Endothelial cell of umbilical vein (primary cell): ENCODE measurements around the gene KIF1B. TPM values are rescaled to one million over a fixed set of nuclear protein-coding genes. Genes with fewer than 3 reads are reported as not detected.
A peak's percentile ranks its signal among the peaks of the same experiment; 100 is the strongest.

Experiments
- BruUV-seq: library from RNA; stranded (reverse); fragments of 400-500 nt; replicated peaks from 2 replicates; lab custom pipeline; 2021; lab: Mats Ljungman, UMichigan
- CTCF ChIA-PET: fragments of 300-600, 350-600 bp; sonication (Branson Sonifier 250); formaldehyde crosslinking; loops from one replicate; lab custom pipeline; 2021; ENCODE audit warnings: antibody characterized with exemption, inconsistent platforms; lab: Charles Lee
- POLR2A ChIA-PET: fragments of 300-600, 350-600 bp; sonication (Branson Sonifier 250); formaldehyde crosslinking; loops from one replicate; lab custom pipeline; 2021; ENCODE audit warnings: antibody characterized with exemption, inconsistent platforms; lab: Charles Lee
- DNase-seq: peaks from one replicate; pipeline ENCODE4 v3.0.0-alpha.2; 2011; ENCODE audit warnings: low read depth, low spot score
- FAIRE-seq: peaks from 2 replicates; lab custom pipeline; 2011; peaks lifted over from hg19 to GRCh38; lab: Jason Lieb, UNC
- H2AFZ ChIP-seq: 2 replicates; pipeline ENCODE4 v1.6.0; 2012; ENCODE audit warnings: low read depth, low read length, control low read depth, inconsistent platforms
- H3K27ac ChIP-seq: 2 replicates; pipeline ENCODE4 v1.5.1; 2011; ENCODE audit warnings: low read depth, mild to moderate bottlenecking, control low read depth, low read length, moderate library complexity; ENCODE audit not compliant: insufficient read depth
- H3K27me3 ChIP-seq, 2 experiments: 2 replicates each; pipeline versions ENCODE4 v1.6.0 to v1.6.1; 2011; ENCODE audit warnings: low read length in 2 of 2, mixed read lengths in 1 of 2; ENCODE audit not compliant: control insufficient read depth in 2 of 2, insufficient read depth in 2 of 2
- H3K36me3 ChIP-seq, 2 experiments: 2 replicates in 1 of 2; 3 replicates in 1 of 2; pipeline ENCODE4 v1.5.1; 2011; ENCODE audit warnings: low read length in 2 of 2, mild to moderate bottlenecking in 1 of 2, moderate library complexity in 1 of 2; ENCODE audit not compliant: control insufficient read depth in 2 of 2, insufficient read depth in 2 of 2; ENCODE audit errors: extremely low read depth in 1 of 2
- H3K4me1 ChIP-seq: 3 replicates; pipeline ENCODE4 v1.5.1; 2011; ENCODE audit warnings: mild to moderate bottlenecking, low read length; ENCODE audit not compliant: control insufficient read depth, insufficient read depth; ENCODE audit errors: extremely low read depth
- H3K4me2 ChIP-seq: 2 replicates; pipeline ENCODE4 v1.6.1; 2011; ENCODE audit warnings: low read length, control low read depth, mixed read lengths; ENCODE audit not compliant: insufficient read depth
- H3K4me3 ChIP-seq, 3 experiments: fragments of 200-600 bp in 1 of 3; sonication (generic), shearing (Covaris generic) in 1 of 3; replicated peaks in 1 of 3; 2 replicates each; pipeline ENCODE4 v1.5.1; 2011 to 2016; ENCODE audit warnings: control low read depth in 3 of 3, low read length in 3 of 3, mild to moderate bottlenecking in 2 of 3, inconsistent platforms in 1 of 3, low read depth in 1 of 3, moderate library complexity in 1 of 3; ENCODE audit not compliant: insufficient read depth in 1 of 3
- H3K79me2 ChIP-seq: 2 replicates; pipeline ENCODE4 v1.6.0; 2012; ENCODE audit warnings: low read length, inconsistent platforms; ENCODE audit not compliant: control insufficient read depth, insufficient read depth
- H3K9ac ChIP-seq: replicated peaks from 2 replicates; pipeline ENCODE3; 2011; ENCODE audit warnings: low read length, control low read depth; ENCODE audit not compliant: insufficient read depth; ENCODE audit errors: extremely low read depth
- H3K9me1 ChIP-seq: replicated peaks from 3 replicates; pipeline ENCODE4 v1.6.0; 2011; ENCODE audit warnings: mild to moderate bottlenecking, low read length; ENCODE audit not compliant: control insufficient read depth, insufficient read depth; ENCODE audit errors: extremely low read depth
- H3K9me3 ChIP-seq: replicated peaks from 2 replicates; pipeline ENCODE4 v1.5.1; 2012; ENCODE audit warnings: low read length, inconsistent platforms; ENCODE audit not compliant: control insufficient read depth, insufficient read depth
- H4K20me1 ChIP-seq: replicated peaks from 2 replicates; pipeline ENCODE3; 2011; ENCODE audit warnings: mild to moderate bottlenecking, low read length; ENCODE audit not compliant: control insufficient read depth, insufficient read depth; ENCODE audit errors: extremely low read depth
- EZH2 ChIP-seq: IDR thresholded peaks from 2 replicates; pipeline ENCODE4 v1.6.1; 2012; ENCODE audit warnings: borderline replicate concordance, low read depth, mild to moderate bottlenecking, moderate library complexity, low read length, inconsistent platforms; ENCODE audit not compliant: severe bottlenecking
- FOS ChIP-seq: IDR thresholded peaks from 2 replicates; pipeline ENCODE4 v1.6.1; 2011; ENCODE audit warnings: mild to moderate bottlenecking, low read length, moderate library complexity, borderline replicate concordance; ENCODE audit not compliant: insufficient read depth
- GATA2 ChIP-seq: IDR thresholded peaks from 2 replicates; pipeline ENCODE4 v1.7.0; 2011; ENCODE audit warnings: low read depth, mild to moderate bottlenecking, moderate library complexity, mixed read lengths, low read length; ENCODE audit not compliant: insufficient read length, insufficient read depth
- JUN ChIP-seq: IDR thresholded peaks from 2 replicates; pipeline ENCODE4 v1.6.1; 2011; ENCODE audit warnings: borderline replicate concordance, low read depth; ENCODE audit not compliant: insufficient read length, insufficient read depth
- MAX ChIP-seq: IDR thresholded peaks from 2 replicates; pipeline ENCODE4 v1.6.1; 2011; ENCODE audit not compliant: insufficient read depth, insufficient read length
- MYC ChIP-seq: IDR thresholded peaks from one replicate; pipeline ENCODE4 v1.6.1; 2011; ENCODE audit warnings: mild to moderate bottlenecking, low read depth, low read length
- POLR2A ChIP-seq: IDR thresholded peaks from 2 replicates; pipeline ENCODE4 v1.6.1; 2012; ENCODE audit warnings: low read depth, mild to moderate bottlenecking, control low read depth, low read length
- POLR2AphosphoS5 ChIP-seq: IDR thresholded peaks from 2 replicates; pipeline ENCODE4 v1.6.1; 2012; ENCODE audit warnings: low read depth, mild to moderate bottlenecking, control low read depth, low read length, moderate library complexity; ENCODE audit not compliant: insufficient read depth
- dilution Hi-C: fragments of 300-500 bp; cut with MboI; formaldehyde crosslinking; loops from one replicate; pipeline ENCODE4 v1.15.0; 2019; ENCODE audit warnings: low sequenced_read_pairs; ENCODE audit not compliant: extremely low pct_ligation_motif_present
- intact Hi-C: fragments of 100-400 bp; cut with micrococcal nuclease; formaldehyde crosslinking; loops from one replicate; pipeline ENCODE4 v1.10.0; 2022
- polyA plus RNA-seq, 4 experiments: library from polyadenylated mRNA; depleted of rRNA in 3 of 4; stranded (reverse) in 3 of 4; unstranded in 1 of 4; fragments of >200 nt; gene quantifications; 2 replicates each; pipeline versions ENCODE4 v1.2.1 to v1.2.3, GENCODE V29; 2011 to 2012; ENCODE audit warnings: missing spikeins in 1 of 4
- total RNA-seq: library from RNA; stranded (reverse); gene quantifications from 2 replicates; pipeline ENCODE4 v1.2.3, GENCODE V29; 2021
- TF ChIP-seq, protein P1 (sequence below), 2 donors: IDR thresholded peaks; 1 replicate in 1 of 2; 2 replicates in 1 of 2; pipeline ENCODE4 v1.5.1; 2011; ENCODE audit warnings: low read length in 2 of 2, mild to moderate bottlenecking in 2 of 2, moderate library complexity in 2 of 2, control low read depth in 1 of 2, inconsistent platforms in 1 of 2, low read depth in 1 of 2; ENCODE audit not compliant: insufficient read depth in 1 of 2; ENCODE audit errors: extremely low read depth in 1 of 2

The KIF1B gene
- total and polyA plus RNA-seq, 2 donors (not counting 3 experiments of a cell fraction or from before 2014, with no cell fraction given), result 14.8 to 58.6 TPM

DNA sequence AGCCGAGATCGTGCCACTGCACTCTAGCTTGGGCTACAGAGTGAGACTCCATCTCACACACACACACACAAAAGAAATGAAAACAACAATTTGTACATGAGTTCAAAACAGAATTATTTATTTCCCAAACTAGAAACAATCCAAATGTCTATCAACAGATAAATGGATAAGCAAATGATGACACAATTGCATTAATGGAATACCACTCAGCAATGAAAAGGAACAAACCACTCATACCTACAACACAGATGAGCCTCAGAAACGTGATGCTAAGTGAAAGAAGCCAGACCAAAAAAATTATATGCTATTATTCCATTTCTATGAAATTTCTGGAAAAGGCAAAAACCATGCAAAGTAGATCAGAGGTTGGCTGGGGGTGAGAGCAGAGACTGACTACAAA lies 186.5 kb downstream of the KIF1B start:
- H3K4me2 ChIP-seq, result no peak overlapping the region
- H3K4me1 ChIP-seq, result peaks cover 18% of the 10 kb centered on the region
- DNase-seq (no peak), FAIRE-seq (peak; percentile 28)
- H3K4me3 ChIP-seq, result no peak overlapping the region
- POLR2A ChIA-PET, result no interaction called here
- intact Hi-C loops (no loop called here), dilution Hi-C loops (no loop called here)
- H3K9ac ChIP-seq, result no peak overlapping the region
- H3K79me2 ChIP-seq, result peaks cover 27% of the 10 kb centered on the region
- H4K20me1 ChIP-seq, result no peaks in the 10 kb centered on the region
- no peaks in the 10 kb centered on the region for H3K9me3 ChIP-seq
- no TSS peak for BruUV-seq
- H2AFZ ChIP-seq, result no peak overlapping the region
- no peaks in the 10 kb centered on the region for H3K9me1 ChIP-seq
- H3K36me3 ChIP-seq, result no peaks in the 10 kb centered on the region
- CTCF ChIA-PET, result no interaction called here
- TF ChIP-seq JUN (no peak), EZH2 (no peak), POLR2A (no peak), POLR2AphosphoS5 (no peak), GATA2 (no peak)
- H3K27me3 ChIP-seq, result no peaks in the 10 kb centered on the region
- H3K27ac ChIP-seq, result no peak overlapping the region

GRCh38 chr1:10398278-10398733 lies 187.9 kb downstream of the KIF1B start:
- no peak for FAIRE-seq
- H3K27me3 ChIP-seq, result no peaks in the 10 kb centered on the region
- intact Hi-C loops (loop anchor here (1.0 to 2.0 kb wide), 4 partner anchors 10 to 30 kb away; no protein-coding TSS in a partner anchor), dilution Hi-C loops (no loop called here)
- H3K79me2 ChIP-seq, result peaks cover 33% of the 10 kb centered on the region
- H3K4me3 ChIP-seq, result peak overlapping the region; percentile 17 to 67 (median 46)
- H3K27ac ChIP-seq, result no peak overlapping the region
- H3K9me3 ChIP-seq, result no peaks in the 10 kb centered on the region
- H3K4me2 ChIP-seq, result peak overlapping the region; percentile 81
- TF ChIP-seq POLR2A, result no peak
- no peak for TF ChIP-seq JUN
- TF ChIP-seq FOS, result no peak
- TF ChIP-seq POLR2AphosphoS5, result no peak
- no peak for TF ChIP-seq MAX
- no peak for TF ChIP-seq EZH2
- TF ChIP-seq GATA2, result no peak
- no peak for TF ChIP-seq MYC
- TF ChIP-seq, protein P1, sequence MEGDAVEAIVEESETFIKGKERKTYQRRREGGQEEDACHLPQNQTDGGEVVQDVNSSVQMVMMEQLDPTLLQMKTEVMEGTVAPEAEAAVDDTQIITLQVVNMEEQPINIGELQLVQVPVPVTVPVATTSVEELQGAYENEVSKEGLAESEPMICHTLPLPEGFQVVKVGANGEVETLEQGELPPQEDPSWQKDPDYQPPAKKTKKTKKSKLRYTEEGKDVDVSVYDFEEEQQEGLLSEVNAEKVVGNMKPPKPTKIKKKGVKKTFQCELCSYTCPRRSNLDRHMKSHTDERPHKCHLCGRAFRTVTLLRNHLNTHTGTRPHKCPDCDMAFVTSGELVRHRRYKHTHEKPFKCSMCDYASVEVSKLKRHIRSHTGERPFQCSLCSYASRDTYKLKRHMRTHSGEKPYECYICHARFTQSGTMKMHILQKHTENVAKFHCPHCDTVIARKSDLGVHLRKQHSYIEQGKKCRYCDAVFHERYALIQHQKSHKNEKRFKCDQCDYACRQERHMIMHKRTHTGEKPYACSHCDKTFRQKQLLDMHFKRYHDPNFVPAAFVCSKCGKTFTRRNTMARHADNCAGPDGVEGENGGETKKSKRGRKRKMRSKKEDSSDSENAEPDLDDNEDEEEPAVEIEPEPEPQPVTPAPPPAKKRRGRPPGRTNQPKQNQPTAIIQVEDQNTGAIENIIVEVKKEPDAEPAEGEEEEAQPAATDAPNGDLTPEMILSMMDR (IDR thresholded peaks at IDR 0.05; ENCODE audit: extremely low read depth in 1 of 2, insufficient read depth in 1 of 2, low read depth in 1 of 2, low read length in 2 of 2), result no peak
- DNase-seq, result no peak
- ChIA-PET CTCF (interaction anchor here (0.7 to 2.9 kb wide), 6 partner anchors 11 to 31 kb away, joined by 3 to 32 read pairs (median 5); partner anchors contain the start of gene CENPS), POLR2A (interaction anchor here (1.0 to 2.4 kb wide), 4 partner anchors 11 to 32 kb away, joined by 3 to 32 read pairs (median 8); no protein-coding TSS in a partner anchor)
- peak overlapping the region; percentile 69 for H2AFZ ChIP-seq
- peaks cover 28% of the 10 kb centered on the region for H3K4me1 ChIP-seq
- peaks cover 0 to 3% of the 10 kb centered on the region in 2 experiments for H3K36me3 ChIP-seq
- peak overlapping the region; percentile 4 for H3K9ac ChIP-seq
- no peaks in the 10 kb centered on the region for H3K9me1 ChIP-seq
- no peaks in the 10 kb centered on the region for H4K20me1 ChIP-seq
- TSS peak; percentile 15 for BruUV-seq
